IPS DF 4.7 (cell line): Measurements from ENCODE around the gene CYS1.
"Not testable (repeated sequence)": the region's sequence is repeated elsewhere in the genome, so short reads cannot be mapped to it uniquely, and the experiment has no call there.

ENCODE experiments used
- DNase-seq: peaks from one replicate; pipeline ENCODE4 v3.0.0-alpha.2; 2013; ENCODE audit warnings: low spot score; ENCODE audit errors: extremely low read depth

CYS1 gene

DNA sequence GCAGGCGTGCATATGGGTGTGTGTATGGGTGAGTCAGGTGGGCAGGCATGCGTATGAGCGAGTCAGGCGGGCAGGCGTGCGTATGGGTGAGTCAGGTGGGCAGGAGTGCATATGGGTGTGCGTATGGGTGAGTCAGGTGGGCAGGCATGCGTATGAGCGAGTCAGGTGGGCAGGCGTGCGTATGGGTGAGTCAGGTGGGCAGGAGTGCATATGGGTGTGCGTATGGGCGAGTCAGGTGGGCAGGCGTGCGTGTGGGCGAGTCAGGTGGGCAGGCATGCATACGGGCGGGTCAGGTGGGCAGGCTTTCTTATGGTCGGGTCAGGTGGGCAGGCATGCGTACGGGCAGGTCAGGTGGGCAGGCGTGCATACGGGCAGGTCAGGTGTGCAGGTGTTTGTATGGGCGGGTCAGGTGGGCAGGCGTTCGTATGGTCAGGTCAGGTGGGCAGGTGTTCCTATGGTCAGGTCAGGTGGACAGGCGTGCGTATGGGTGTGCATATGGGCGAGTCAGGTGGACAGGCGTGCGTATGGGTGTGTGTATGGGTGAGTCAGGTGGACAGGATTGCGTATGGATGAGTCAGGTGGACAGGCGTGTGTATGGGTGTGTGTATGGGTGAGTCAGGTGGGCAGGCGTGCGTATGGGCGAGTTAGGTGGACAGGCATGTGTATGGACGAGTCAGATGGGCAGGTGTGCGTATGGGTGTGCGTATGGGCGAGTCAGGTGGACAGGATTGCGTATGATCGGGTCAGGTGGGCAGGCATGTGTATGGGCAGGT, 65.6 kb downstream of the CYS1 start:
- no peak for DNase-seq

DNA sequence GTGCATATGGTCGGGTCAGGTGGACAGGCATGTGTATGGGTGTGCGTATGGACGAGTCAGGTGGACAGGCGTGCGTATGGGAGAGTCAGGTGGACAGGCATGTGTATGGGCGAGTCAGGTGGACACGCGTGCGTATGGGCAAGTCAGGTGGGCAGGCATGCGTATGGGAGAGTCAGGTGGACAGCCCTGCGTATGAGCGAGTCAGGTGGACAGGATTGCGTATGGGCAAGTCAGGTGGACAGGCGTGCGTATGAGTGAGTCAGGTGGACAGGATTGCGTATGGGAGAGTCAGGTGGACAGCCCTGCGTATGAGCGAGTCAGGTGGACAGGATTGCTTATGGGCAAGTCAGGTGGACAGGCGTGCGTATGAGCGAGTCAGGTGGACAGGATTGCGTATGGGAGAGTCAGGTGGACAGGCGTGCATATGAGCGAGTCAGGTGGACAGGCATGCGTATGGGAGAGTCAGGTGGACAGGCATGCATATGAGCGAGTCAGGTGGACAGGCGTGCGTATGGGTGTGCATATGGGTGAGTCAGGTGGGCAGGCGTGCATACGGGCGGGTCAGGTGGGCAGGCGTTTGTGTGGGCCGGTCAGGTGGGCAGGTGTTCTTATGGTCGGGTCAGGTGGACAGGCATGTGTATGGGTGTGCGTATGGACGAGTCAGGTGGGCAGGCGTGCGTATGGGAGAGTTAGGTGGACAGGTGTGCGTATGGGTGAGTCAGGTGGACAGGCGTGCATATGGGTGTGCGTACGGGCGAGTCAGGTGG, 66.4 kb downstream of the CYS1 start:
- DNase-seq: not testable (repeated sequence)

GRCh38 chr2:10012963-10013461, 67.2 kb downstream of the CYS1 start:
- DNase-seq: no peak

DNA sequence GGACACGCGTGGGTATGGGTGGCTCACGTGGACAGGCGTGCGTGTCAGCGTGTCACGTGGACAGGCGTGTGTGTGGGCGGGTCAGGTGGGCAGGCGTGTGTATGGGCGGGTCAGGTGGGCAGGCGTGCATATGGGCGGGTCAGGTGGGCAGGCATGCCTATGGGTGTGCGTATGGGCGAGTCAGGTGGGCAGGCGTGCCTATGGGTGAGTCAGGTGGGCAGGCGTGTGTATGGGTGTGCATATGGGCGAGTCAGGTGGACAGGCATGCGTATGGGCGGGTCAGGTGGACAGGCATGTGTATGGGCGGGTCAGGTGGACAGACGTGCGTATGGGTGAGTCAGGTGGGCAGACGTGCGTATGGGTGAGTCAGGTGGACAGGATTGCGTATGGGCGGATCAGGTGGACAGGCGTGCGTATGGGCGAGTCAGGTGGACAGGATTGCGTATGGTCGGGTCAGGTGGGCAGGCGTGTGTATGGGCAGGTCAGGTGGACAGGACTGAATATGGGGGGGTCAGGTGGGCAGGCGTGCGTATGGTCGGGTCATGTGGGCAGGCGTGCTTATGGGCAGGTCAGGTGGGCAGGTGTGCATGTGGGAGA, 67.7 kb downstream of the CYS1 start:
- not testable (repeated sequence) for DNase-seq

DNA sequence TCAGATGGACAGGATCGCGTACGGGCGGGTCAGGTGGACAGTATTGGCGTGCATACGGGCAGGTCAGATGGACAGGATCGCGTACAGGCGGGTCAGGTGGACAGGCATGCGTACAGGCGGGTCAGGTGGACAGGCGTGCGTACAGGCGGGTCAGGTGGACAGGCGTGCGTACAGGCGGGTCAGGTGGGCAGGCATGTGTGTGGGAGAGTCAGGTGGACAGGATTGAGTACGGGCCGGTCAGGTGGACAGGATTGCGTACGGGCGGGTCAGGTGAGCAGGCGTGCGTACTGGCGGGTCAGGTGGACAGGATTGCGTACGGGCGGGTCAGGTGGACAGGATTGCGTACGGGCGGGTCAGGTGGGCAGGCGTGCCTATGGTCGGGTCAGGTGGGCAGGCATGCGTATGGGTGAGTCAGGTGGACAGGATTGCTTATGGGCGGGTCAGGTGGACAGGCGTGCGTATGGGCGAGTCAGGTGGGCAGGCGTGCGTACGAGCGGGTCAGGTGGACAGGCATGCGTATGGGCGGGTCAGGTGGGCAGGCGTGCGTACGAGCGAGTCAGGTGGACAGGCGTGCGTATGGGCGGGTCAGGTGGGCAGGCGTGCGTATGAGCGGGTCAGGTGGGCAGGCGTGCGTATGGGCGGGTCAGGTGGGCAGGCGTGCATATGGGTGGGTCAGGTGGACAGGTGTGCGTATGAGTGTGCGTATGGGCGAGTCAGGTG, 68.4 kb downstream of the CYS1 start:
- DNase-seq: not testable (repeated sequence)

GRCh38 chr2:10010861-10011605, 69.2 kb downstream of the CYS1 start:
- not testable (repeated sequence) for DNase-seq

DNA sequence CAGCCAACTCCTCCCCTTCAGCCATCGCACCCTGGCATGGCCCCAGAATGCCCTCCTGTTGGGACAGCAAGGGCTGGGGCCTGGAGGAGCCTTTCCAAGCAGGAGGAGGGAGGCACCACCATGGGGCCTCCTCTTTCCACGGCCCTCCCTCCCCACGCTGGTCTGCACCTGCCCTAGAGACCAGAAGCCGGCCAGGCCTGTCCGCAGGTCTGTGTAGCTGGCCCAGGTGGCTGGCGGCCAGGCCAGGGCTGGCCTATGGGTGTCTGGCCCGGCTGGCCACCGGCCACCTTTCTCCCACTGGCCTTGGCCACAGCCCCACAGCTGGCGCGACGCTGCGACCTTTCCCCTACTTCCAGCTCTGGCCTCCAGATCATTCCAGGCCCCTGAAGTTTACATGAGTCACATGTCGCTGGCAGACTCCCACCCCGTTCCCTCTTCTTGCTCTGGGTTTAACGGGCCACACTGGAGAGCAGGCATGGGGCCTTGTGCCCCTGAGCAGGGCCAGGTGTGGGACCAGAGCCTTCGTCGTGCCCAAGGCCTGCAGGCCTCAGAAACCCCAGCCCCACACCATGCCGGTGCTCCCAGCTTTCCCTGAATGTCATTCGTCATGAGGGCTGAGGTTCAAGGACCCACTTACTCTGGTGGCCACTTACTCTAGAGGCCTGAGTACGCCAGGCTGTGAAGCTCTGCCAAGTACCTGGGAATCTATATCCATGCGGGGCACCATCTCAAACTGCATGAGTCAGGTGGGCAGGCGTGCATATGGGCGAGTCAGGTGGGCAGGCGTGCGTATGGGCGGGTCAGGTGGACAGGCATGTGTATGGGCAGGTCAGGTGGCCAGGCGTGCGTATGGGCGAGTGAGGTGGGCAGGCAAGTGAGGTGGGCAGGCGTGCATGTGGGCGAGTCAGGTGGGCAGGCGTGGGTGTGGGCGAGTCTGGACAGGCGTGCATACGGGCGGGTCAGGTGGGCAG, 70.1 kb downstream of the CYS1 start:
- no peak for DNase-seq

DNA sequence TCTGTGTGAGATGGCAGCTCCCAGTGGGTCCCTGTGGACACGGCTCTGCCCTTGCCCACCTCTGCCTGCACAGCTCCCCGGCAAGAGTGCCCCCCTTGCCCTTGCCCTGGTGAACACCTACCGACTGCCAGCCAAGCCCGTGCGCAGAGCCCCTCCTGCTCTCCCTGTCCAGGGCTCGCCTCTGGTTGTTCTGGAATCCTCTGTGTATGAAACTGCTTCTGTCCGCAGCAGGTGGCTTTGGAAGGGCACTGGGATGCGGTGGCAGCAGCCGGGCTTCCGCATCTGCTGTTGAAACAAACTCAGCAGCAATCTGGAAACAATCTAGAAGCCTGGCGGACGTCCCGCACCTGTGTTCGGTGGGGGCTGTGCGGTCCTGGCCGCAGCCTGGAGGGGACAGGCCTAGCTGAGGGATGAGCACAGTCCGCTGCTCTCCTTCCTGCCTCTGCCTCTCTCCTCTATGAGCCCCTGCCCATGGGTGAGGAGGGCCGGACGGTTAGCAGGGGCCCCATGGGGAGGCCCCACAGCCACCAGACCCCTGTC, 70.9 kb downstream of the CYS1 start:
- no peak for DNase-seq

- DNase-seq: no peak
Measured at GRCh38 chr2:10008809-10009176, 71.4 kb downstream of the CYS1 start.

DNA sequence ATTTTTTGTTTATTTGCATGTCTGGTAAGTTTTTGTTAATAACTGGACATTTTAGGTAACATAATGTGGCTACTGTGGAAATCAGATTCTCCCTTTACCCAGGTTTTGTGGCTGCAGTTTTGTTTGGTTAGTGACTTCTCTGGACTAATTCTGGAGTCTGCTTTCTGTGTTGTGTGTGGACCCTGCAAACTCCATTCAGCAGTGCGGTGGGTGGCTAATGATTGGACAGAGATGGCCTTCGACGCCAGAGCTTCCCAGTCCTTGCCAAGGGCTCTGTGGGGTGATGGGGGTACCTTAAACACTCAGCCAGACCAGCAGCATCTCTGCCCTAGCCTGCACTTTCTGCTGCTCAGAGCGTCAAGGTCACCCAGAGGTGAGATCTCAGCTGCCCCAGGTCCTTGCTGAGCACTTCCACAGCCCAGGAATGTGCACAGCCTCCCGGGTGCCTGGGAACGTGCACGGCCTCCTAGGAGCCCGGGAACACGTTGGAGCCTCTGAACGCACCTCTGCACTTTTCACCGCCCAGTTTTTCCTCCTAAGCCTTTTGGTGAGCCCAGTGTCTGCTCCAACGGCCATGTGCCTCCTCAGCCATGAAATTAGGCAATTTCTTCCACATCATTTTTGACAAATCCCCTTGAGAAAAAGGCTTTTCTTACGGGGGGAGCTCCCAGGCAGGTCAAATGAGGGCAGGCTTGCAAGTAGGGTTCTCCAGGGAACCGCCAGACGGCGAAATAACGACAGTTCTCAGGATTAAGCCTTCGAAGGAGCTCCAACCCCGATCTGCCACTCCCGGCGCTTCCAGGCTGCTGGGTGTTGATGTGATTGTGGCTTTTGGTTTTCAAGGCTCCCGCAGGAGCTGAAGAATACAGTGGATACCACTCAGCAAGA, 72.0 kb downstream of the CYS1 start:
- no peak for DNase-seq

- DNase-seq: no peak
Measured at GRCh38 chr2:10007435-10007834, 72.8 kb downstream of the CYS1 start.
